DND-41 (cell line): ENCODE results near the gene KLKB1.

Experiments
- EZH2 ChIP-seq: IDR thresholded peaks from 3 replicates; pipeline ENCODE4 v1.6.1; 2012; ENCODE audit warnings: borderline replicate concordance, low read depth, mild to moderate bottlenecking, moderate library complexity, low read length, inconsistent platforms; ENCODE audit not compliant: severe bottlenecking
- TF ChIP-seq, protein P1 (sequence below): IDR thresholded peaks from 2 replicates; pipeline ENCODE4 v1.5.1; 2012; ENCODE audit warnings: borderline replicate concordance, low read length, moderate library complexity, mild to moderate bottlenecking; ENCODE audit not compliant: poor library complexity, severe bottlenecking; ENCODE audit errors: extremely low read depth

DNA sequence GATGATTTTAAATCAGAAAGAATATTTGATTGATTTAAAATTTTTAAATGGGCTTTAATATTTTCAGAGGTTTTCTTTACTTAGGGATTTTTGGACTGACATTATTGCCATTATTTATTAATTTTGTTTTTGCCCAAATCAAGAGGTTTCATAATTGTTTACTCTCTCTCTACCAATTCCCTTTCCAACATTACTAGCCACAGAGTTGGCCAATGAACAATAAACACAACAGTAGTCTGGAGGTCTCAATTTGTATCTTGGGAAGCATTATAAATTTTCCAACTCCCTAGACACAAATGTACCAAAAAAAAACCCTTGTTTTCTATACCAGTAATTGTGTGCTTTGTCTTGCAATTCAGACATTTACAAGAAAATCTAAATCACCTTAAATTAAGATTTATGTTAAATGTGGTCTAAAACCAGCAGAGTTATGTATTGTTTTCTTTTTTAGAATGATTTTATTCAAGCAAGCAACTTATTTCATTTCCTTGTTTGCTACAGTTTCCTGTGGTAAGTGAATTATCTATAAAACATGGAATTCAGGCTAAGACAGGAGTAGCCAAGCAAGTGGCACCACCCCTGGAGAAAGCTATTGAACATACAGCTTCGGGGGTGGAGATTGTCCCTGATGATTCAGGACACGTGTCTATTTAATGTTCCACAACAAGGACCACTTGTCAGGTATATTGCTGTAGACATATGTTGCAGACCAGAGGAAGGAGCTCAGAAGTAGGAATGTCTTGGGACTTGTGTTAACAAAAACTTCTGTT is 622 bp downstream of the KLKB1 start:
- TF ChIP-seq, protein P1, sequence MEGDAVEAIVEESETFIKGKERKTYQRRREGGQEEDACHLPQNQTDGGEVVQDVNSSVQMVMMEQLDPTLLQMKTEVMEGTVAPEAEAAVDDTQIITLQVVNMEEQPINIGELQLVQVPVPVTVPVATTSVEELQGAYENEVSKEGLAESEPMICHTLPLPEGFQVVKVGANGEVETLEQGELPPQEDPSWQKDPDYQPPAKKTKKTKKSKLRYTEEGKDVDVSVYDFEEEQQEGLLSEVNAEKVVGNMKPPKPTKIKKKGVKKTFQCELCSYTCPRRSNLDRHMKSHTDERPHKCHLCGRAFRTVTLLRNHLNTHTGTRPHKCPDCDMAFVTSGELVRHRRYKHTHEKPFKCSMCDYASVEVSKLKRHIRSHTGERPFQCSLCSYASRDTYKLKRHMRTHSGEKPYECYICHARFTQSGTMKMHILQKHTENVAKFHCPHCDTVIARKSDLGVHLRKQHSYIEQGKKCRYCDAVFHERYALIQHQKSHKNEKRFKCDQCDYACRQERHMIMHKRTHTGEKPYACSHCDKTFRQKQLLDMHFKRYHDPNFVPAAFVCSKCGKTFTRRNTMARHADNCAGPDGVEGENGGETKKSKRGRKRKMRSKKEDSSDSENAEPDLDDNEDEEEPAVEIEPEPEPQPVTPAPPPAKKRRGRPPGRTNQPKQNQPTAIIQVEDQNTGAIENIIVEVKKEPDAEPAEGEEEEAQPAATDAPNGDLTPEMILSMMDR, result no peak
- TF ChIP-seq EZH2, result no peak
